ENCODE data around the gene PLXNA4. TPM values are rescaled to one million over a fixed set of nuclear protein-coding genes. Genes with fewer than 3 reads are reported as not detected.

PLXNA4 gene
- total RNA-seq, 1 experiment from 2014 or later = not detected

DNA sequence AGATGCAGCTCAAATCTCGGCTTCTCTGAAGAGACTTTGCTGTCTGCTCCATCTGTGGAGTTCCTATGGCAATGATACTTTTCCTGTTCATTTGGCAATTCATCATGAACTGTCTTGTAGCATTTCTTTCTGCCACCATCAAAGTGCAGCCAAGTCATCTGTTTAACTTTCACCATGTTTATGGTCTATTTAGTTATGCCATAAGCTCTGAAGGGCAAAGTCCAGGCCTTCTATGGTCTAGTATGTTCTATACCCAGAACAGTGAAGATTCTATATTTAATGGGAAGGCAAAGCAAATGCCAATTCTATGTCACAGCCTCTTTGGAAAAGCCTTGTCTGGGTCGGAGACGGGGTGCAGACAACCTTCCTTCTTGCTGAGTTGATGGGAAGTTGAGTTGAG lies 472.6 kb downstream of the PLXNA4 start:
- Histone ChIP-seq H3K27me3 (ENCODE audit: insufficient read depth, low read length) (peaks cover 9% of the 10 kb centered on the region; the same call in 1 of the 2 replicates), H3K9me3 (ENCODE audit: control insufficient read depth in 1 of 2, insufficient read depth in 1 of 2, low read depth in 1 of 2, low read length in 2 of 2) (no peaks in the 10 kb centered on the region), H4K20me1 (ENCODE audit: insufficient read depth) (no peaks in the 10 kb centered on the region), H3K9ac (ENCODE audit: low read length) (no peak overlapping the region), H3K4me1 (ENCODE audit: control insufficient read depth in 1 of 2, insufficient read depth in 2 of 2, low read length in 2 of 2) (no peaks in the 10 kb centered on the region), H3K9me2 (ENCODE audit: insufficient read depth) (no peaks in the 10 kb centered on the region), H3K4me2 (ENCODE audit: low read length) (no peak overlapping the region), H3K4me3 (replicated peaks in 1 of 2; ENCODE audit: low read depth in 1 of 2, low read length in 2 of 2) (no peak overlapping the region), H3K36me3 (ENCODE audit: control insufficient read depth in 1 of 2, insufficient read depth in 2 of 2, low read length in 2 of 2) (no peaks in the 10 kb centered on the region), H3K27ac (ENCODE audit: low read depth, low read length) (no peak overlapping the region), H2AFZ (ENCODE audit: low read depth, low read length, poor library complexity, severe bottlenecking) (no peak overlapping the region), H3K79me2 (ENCODE audit: insufficient read depth, low read length) (no peaks in the 10 kb centered on the region)
- no peak for ATAC-seq
- RAD21 ChIA-PET (ENCODE audit: low non-redundant PET in 1 of 2, low total read pairs in 2 of 2, uncharacterized antibody in 2 of 2, unreplicated experiment in 2 of 2) = no interaction called here
- CTCF ChIA-PET = no interaction called here
- no peak for DNase-seq (ENCODE audit: low read depth, low spot score)
- intact Hi-C loops (cut with micrococcal nuclease) = no loop called here
- no TSS peak for BruUV-seq (replicated peaks)
- POLR2A ChIA-PET = no interaction called here
- TF ChIP-seq POLR2AphosphoS5 (IDR thresholded peaks at IDR 0.05; ENCODE audit: low read depth, low read length) (no peak), SP1 (IDR thresholded peaks at IDR 0.05; ENCODE audit: low read depth) (no peak), POLR2A (IDR thresholded peaks at IDR 0.05; ENCODE audit: borderline replicate concordance, extremely low read depth, insufficient read depth, insufficient read length) (no peak), ELF1 (IDR thresholded peaks at IDR 0.05; ENCODE audit: borderline replicate concordance, low read depth) (no peak), CBX3 (IDR thresholded peaks at IDR 0.05; ENCODE audit: low read depth) (no peak), TCF7L2 (IDR thresholded peaks at IDR 0.05; ENCODE audit: borderline replicate concordance, extremely low read depth, insufficient read depth, insufficient read length) (no peak), EZH2phosphoT487 (IDR thresholded peaks at IDR 0.05; ENCODE audit: borderline replicate concordance) (no peak), EZH2 (IDR thresholded peaks at IDR 0.05) (no peak), SRF (IDR thresholded peaks at IDR 0.05; ENCODE audit: low read depth) (no peak), JUND (IDR thresholded peaks at IDR 0.05) (no peak), CEBPB (IDR thresholded peaks at IDR 0.05; ENCODE audit: low read depth) (no peak), RAD21 (IDR thresholded peaks at IDR 0.05; ENCODE audit: low read depth) (no peak), ZFX (IDR thresholded peaks at IDR 0.05) (no peak)
- TF ChIP-seq, protein P1, sequence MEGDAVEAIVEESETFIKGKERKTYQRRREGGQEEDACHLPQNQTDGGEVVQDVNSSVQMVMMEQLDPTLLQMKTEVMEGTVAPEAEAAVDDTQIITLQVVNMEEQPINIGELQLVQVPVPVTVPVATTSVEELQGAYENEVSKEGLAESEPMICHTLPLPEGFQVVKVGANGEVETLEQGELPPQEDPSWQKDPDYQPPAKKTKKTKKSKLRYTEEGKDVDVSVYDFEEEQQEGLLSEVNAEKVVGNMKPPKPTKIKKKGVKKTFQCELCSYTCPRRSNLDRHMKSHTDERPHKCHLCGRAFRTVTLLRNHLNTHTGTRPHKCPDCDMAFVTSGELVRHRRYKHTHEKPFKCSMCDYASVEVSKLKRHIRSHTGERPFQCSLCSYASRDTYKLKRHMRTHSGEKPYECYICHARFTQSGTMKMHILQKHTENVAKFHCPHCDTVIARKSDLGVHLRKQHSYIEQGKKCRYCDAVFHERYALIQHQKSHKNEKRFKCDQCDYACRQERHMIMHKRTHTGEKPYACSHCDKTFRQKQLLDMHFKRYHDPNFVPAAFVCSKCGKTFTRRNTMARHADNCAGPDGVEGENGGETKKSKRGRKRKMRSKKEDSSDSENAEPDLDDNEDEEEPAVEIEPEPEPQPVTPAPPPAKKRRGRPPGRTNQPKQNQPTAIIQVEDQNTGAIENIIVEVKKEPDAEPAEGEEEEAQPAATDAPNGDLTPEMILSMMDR (IDR thresholded peaks at IDR 0.05 in 2 of 3, conservative IDR thresholded peaks at IDR 0.05 in 1 of 3; ENCODE audit: borderline replicate concordance in 1 of 3, insufficient read depth in 1 of 3, low read depth in 2 of 3, low read length in 2 of 3) = no peak
- TF ChIP-seq, protein P2, sequence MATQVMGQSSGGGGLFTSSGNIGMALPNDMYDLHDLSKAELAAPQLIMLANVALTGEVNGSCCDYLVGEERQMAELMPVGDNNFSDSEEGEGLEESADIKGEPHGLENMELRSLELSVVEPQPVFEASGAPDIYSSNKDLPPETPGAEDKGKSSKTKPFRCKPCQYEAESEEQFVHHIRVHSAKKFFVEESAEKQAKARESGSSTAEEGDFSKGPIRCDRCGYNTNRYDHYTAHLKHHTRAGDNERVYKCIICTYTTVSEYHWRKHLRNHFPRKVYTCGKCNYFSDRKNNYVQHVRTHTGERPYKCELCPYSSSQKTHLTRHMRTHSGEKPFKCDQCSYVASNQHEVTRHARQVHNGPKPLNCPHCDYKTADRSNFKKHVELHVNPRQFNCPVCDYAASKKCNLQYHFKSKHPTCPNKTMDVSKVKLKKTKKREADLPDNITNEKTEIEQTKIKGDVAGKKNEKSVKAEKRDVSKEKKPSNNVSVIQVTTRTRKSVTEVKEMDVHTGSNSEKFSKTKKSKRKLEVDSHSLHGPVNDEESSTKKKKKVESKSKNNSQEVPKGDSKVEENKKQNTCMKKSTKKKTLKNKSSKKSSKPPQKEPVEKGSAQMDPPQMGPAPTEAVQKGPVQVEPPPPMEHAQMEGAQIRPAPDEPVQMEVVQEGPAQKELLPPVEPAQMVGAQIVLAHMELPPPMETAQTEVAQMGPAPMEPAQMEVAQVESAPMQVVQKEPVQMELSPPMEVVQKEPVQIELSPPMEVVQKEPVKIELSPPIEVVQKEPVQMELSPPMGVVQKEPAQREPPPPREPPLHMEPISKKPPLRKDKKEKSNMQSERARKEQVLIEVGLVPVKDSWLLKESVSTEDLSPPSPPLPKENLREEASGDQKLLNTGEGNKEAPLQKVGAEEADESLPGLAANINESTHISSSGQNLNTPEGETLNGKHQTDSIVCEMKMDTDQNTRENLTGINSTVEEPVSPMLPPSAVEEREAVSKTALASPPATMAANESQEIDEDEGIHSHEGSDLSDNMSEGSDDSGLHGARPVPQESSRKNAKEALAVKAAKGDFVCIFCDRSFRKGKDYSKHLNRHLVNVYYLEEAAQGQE (IDR thresholded peaks at IDR 0.05; ENCODE audit: low read depth) = no peak
